ENCODE measurements around the gene USH2A. TPM values are rescaled to one million over a fixed set of nuclear protein-coding genes. Genes with fewer than 3 reads are reported as not detected.

Gene USH2A
- total RNA-seq, 2 donors from 2014 or later, result 0.74 TPM; not detected in 1

- H3K4me3 ChIP-seq, result no peak overlapping the region
- WGBS, result 70% methylated on average over 3 of the region's 3 CpGs
- H3K9me3 ChIP-seq, result no peaks in the 10 kb centered on the region
- no peaks in the 10 kb centered on the region for H3K27me3 ChIP-seq (replicated peaks; ENCODE audit: insufficient read depth)
- no peak overlapping the region for H3K27ac ChIP-seq
- H3K4me1 ChIP-seq (replicated peaks), result no peaks in the 10 kb centered on the region
- intact Hi-C loops (cut with DNase I), result no loop called here
- no peaks in the 10 kb centered on the region for H3K36me3 ChIP-seq
- TF ChIP-seq CTCF (IDR thresholded peaks at IDR 0.05) (no peak), POLR2AphosphoS5 (IDR thresholded peaks at IDR 0.05) (no peak), POLR2A (IDR thresholded peaks at IDR 0.05) (no peak)
- DNase-seq (ENCODE audit: low spot score), result no peak
Observed at GRCh38 chr1:216290074-216290473, 133.2 kb downstream of the USH2A start.

GRCh38 chr1:216285052-216285451 lies 138.2 kb downstream of the USH2A start:
- Histone ChIP-seq H3K27me3 (replicated peaks; ENCODE audit: insufficient read depth) (no peaks in the 10 kb centered on the region), H3K9me3 (no peaks in the 10 kb centered on the region), H3K4me1 (replicated peaks) (no peaks in the 10 kb centered on the region), H3K4me3 (no peak overlapping the region), H3K36me3 (no peaks in the 10 kb centered on the region), H3K27ac (no peak overlapping the region)
- intact Hi-C loops (cut with DNase I), result no loop called here
- WGBS, result 67% methylated on average over 3 of the region's 3 CpGs
- no peak for DNase-seq (ENCODE audit: low spot score)
- TF ChIP-seq CTCF (IDR thresholded peaks at IDR 0.05) (no peak), POLR2A (IDR thresholded peaks at IDR 0.05) (no peak), POLR2AphosphoS5 (IDR thresholded peaks at IDR 0.05) (no peak)

GRCh38 chr1:216281757-216282156 lies 141.5 kb downstream of the USH2A start:
- intact Hi-C loops (cut with DNase I), result no loop called here
- 86% methylated on average over 2 of the region's 2 CpGs for WGBS
- no peaks in the 10 kb centered on the region for H3K4me1 ChIP-seq (replicated peaks)
- DNase-seq (ENCODE audit: low spot score), result no peak
- TF ChIP-seq CTCF (IDR thresholded peaks at IDR 0.05), result no peak
- no peak for TF ChIP-seq POLR2AphosphoS5 (IDR thresholded peaks at IDR 0.05)
- TF ChIP-seq POLR2A (IDR thresholded peaks at IDR 0.05), result no peak
- no peaks in the 10 kb centered on the region for H3K36me3 ChIP-seq
- H3K27ac ChIP-seq, result no peak overlapping the region
- no peaks in the 10 kb centered on the region for H3K27me3 ChIP-seq (replicated peaks; ENCODE audit: insufficient read depth)
- H3K9me3 ChIP-seq, result no peaks in the 10 kb centered on the region
- H3K4me3 ChIP-seq, result no peak overlapping the region

GRCh38 chr1:216270086-216270773 lies 153.0 kb downstream of the USH2A start:
- no peaks in the 10 kb centered on the region for H3K9me3 ChIP-seq
- DNase-seq (ENCODE audit: low spot score), result no peak
- intact Hi-C loops (cut with DNase I), result no loop called here

More at GRCh38 chr1:216270086-216270773, 153.0 kb downstream of the USH2A start:
- WGBS, result 65% methylated on average over 2 of the region's 2 CpGs
- TF ChIP-seq POLR2AphosphoS5 (IDR thresholded peaks at IDR 0.05), result no peak
- TF ChIP-seq CTCF (IDR thresholded peaks at IDR 0.05), result no peak
- no peak for TF ChIP-seq POLR2A (IDR thresholded peaks at IDR 0.05)
- Histone ChIP-seq H3K27ac (no peak overlapping the region), H3K36me3 (no peaks in the 10 kb centered on the region), H3K4me3 (no peak overlapping the region), H3K4me1 (replicated peaks) (no peaks in the 10 kb centered on the region), H3K27me3 (replicated peaks; ENCODE audit: insufficient read depth) (no peaks in the 10 kb centered on the region)

Measured in prostate gland (tissue), 2 donors.